ENCODE measurements around the gene ZNF385B. TPM values are rescaled to one million over a fixed set of nuclear protein-coding genes. Genes with fewer than 3 reads are reported as not detected.

ZNF385B gene
- polyA plus RNA-seq, 1 donor from 2014 or later, result 0.31 TPM

GRCh38 chr2:179562330-179562885, 299.0 kb downstream of the ZNF385B start:
- Histone ChIP-seq H3K9ac (ENCODE audit: low read length) (no peak overlapping the region), H3K9me3 (ENCODE audit: low read length) (no peaks in the 10 kb centered on the region), H3K4me2 (ENCODE audit: low read length) (no peak overlapping the region), H4K20me1 (ENCODE audit: insufficient read depth) (no peaks in the 10 kb centered on the region), H3K9me2 (ENCODE audit: insufficient read depth, low read length) (no peaks in the 10 kb centered on the region), H3K27me3 (ENCODE audit: insufficient read depth, low read depth, low read length) (no peaks in the 10 kb centered on the region), H3K4me3 (ENCODE audit: low read length) (no peak overlapping the region), H3K79me2 (replicated peaks; ENCODE audit: insufficient read depth, low read length) (no peaks in the 10 kb centered on the region), H3K36me3 (ENCODE audit: insufficient read depth, low read length) (no peaks in the 10 kb centered on the region), H3K27ac (ENCODE audit: low read length) (no peak overlapping the region), H3F3A (ENCODE audit: insufficient read depth, low read length, poor library complexity, severe bottlenecking) (no peaks in the 10 kb centered on the region), H2AFZ (ENCODE audit: low read depth, low read length) (no peak overlapping the region)
- TF ChIP-seq POLR2AphosphoS5 (IDR thresholded peaks at IDR 0.05), result peak; percentile 27
- no peak for TF ChIP-seq MXI1 (conservative IDR thresholded peaks at IDR 0.05; ENCODE audit: poor library complexity, severe bottlenecking)
- no peak for TF ChIP-seq EZH2 (IDR thresholded peaks at IDR 0.05; ENCODE audit: borderline replicate concordance, insufficient read depth, low read length, poor library complexity, severe bottlenecking)
- no peak for TF ChIP-seq SMC3 (conservative IDR thresholded peaks at IDR 0.05; ENCODE audit: poor library complexity)
- TF ChIP-seq REST (IDR thresholded peaks at IDR 0.05; ENCODE audit: borderline replicate concordance), result no peak
- TF ChIP-seq CTCF (IDR thresholded peaks at IDR 0.05; ENCODE audit: poor library complexity, severe bottlenecking), result no peak
- TF ChIP-seq TAF1 (IDR thresholded peaks at IDR 0.05; ENCODE audit: low read depth), result no peak
- no peak for TF ChIP-seq RAD21 (conservative IDR thresholded peaks at IDR 0.05)

- Histone ChIP-seq H3K4me2 (ENCODE audit: low read length) (no peak overlapping the region), H2AFZ (ENCODE audit: low read depth, low read length) (no peak overlapping the region), H4K20me1 (ENCODE audit: insufficient read depth) (no peaks in the 10 kb centered on the region), H3K9me2 (ENCODE audit: insufficient read depth, low read length) (no peaks in the 10 kb centered on the region), H3K9me3 (ENCODE audit: low read length) (no peaks in the 10 kb centered on the region), H3K4me3 (ENCODE audit: low read length) (no peak overlapping the region), H3F3A (ENCODE audit: insufficient read depth, low read length, poor library complexity, severe bottlenecking) (no peaks in the 10 kb centered on the region), H3K36me3 (ENCODE audit: insufficient read depth, low read length) (no peaks in the 10 kb centered on the region), H3K9ac (ENCODE audit: low read length) (no peak overlapping the region), H3K27me3 (ENCODE audit: insufficient read depth, low read depth, low read length) (no peaks in the 10 kb centered on the region), H3K27ac (ENCODE audit: low read length) (no peak overlapping the region), H3K79me2 (replicated peaks; ENCODE audit: insufficient read depth, low read length) (no peaks in the 10 kb centered on the region)
- TF ChIP-seq CTCF (IDR thresholded peaks at IDR 0.05; ENCODE audit: poor library complexity, severe bottlenecking) (no peak), RAD21 (conservative IDR thresholded peaks at IDR 0.05) (no peak), POLR2AphosphoS5 (IDR thresholded peaks at IDR 0.05) (no peak), EP300 (conservative IDR thresholded peaks at IDR 0.05; ENCODE audit: poor library complexity, severe bottlenecking) (peak; percentile 11), EZH2 (IDR thresholded peaks at IDR 0.05; ENCODE audit: borderline replicate concordance, insufficient read depth, low read length, poor library complexity, severe bottlenecking) (no peak), MXI1 (conservative IDR thresholded peaks at IDR 0.05; ENCODE audit: poor library complexity, severe bottlenecking) (no peak)
Measured at GRCh38 chr2:179561702-179562101, 299.7 kb downstream of the ZNF385B start.

Data from neural cell (in vitro differentiated cells).